Activated T-cell treated with anti-CD3 and anti-CD28 coated beads, Interleukin-2, amount 50 U/mL, for 72 hours (primary cell): ENCODE measurements around the gene TMEM140. TPM values are rescaled to one million over a fixed set of nuclear protein-coding genes. Genes with fewer than 3 reads are reported as not detected.

Source experiments
- ATAC-seq, 2 donors: fragments of 150-1000 bp; cut with Tn5 transposase; replicated peaks in 1 of 2; 2 replicates each; pipeline ENCODE4 v1.10.0; 2021; ENCODE audit warnings: moderate library complexity in 2 of 2, mild to moderate bottlenecking in 1 of 2
- DNase-seq, 2 donors: peaks; one replicate each; pipeline ENCODE4 v3.0.0; 2021 to 2022; ENCODE audit warnings: mixed read lengths in 1 of 2
- H3K27ac Mint-ChIP-seq: one replicate; pipeline ENCODE4 v1.8.0; 2022; ENCODE audit warnings: mild to moderate bottlenecking, moderate library complexity, mixed read lengths
- H3K27me3 Mint-ChIP-seq: one replicate; pipeline ENCODE4 v1.8.0; 2022; ENCODE audit warnings: low read depth, mixed read lengths
- H3K36me3 Mint-ChIP-seq, 2 donors: one replicate each; pipeline ENCODE4 v1.8.0; 2022; ENCODE audit warnings: mixed read lengths in 2 of 2, mild to moderate bottlenecking in 1 of 2; ENCODE audit not compliant: insufficient read depth in 2 of 2
- H3K4me1 Mint-ChIP-seq: one replicate; pipeline ENCODE4 v1.8.0; 2022; ENCODE audit warnings: low read depth, mixed read lengths
- H3K4me3 Mint-ChIP-seq, 2 donors: one replicate each; pipeline ENCODE4 v1.8.0; 2022; ENCODE audit warnings: mild to moderate bottlenecking in 2 of 2, mixed read lengths in 2 of 2, moderate library complexity in 2 of 2
- H3K9me3 Mint-ChIP-seq, 2 donors: one replicate each; pipeline ENCODE4 v1.8.0; 2022; ENCODE audit warnings: mixed read lengths in 2 of 2
- total RNA-seq, 2 donors: library from RNA; stranded (reverse); gene quantifications; one replicate each; pipeline ENCODE4 v1.2.3, GENCODE V29; 2022

Gene TMEM140
- total RNA-seq, 2 donors from 2014 or later, result 26.4 to 37.0 TPM

- peaks cover 36% of the 10 kb centered on the region for H3K4me1 Mint-ChIP-seq
- no peak overlapping the region for H3K27ac Mint-ChIP-seq
- DNase-seq, result no peak
- H3K9me3 Mint-ChIP-seq, result no peaks in the 10 kb centered on the region
- H3K27me3 Mint-ChIP-seq, result no peaks in the 10 kb centered on the region
- peak overlapping the region in 1 of 2 donors; percentile 35 for H3K4me3 Mint-ChIP-seq
- no peak for ATAC-seq
- H3K36me3 Mint-ChIP-seq, result peaks cover 3 to 4% of the 10 kb centered on the region in 2 donors
Observed at GRCh38 chr7:135143885-135144668, 3.8 kb upstream of the TMEM140 start.

- DNase-seq (peak in 1 of 2 donors; percentile 37), ATAC-seq (peak; percentile 24 to 39)
- peak overlapping the region; percentile 75 for H3K27ac Mint-ChIP-seq
- peaks cover 66% of the 10 kb centered on the region for H3K4me1 Mint-ChIP-seq
- peaks cover 15 to 22% of the 10 kb centered on the region in 2 donors for H3K36me3 Mint-ChIP-seq
- H3K27me3 Mint-ChIP-seq, result no peaks in the 10 kb centered on the region
- H3K9me3 Mint-ChIP-seq, result peaks cover 0 to 2% of the 10 kb centered on the region in 2 donors
- peak overlapping the region; percentile 81 to 84 for H3K4me3 Mint-ChIP-seq
Observed at GRCh38 chr7:135147341-135147898, 452 bp upstream of the TMEM140 start.

DNA sequence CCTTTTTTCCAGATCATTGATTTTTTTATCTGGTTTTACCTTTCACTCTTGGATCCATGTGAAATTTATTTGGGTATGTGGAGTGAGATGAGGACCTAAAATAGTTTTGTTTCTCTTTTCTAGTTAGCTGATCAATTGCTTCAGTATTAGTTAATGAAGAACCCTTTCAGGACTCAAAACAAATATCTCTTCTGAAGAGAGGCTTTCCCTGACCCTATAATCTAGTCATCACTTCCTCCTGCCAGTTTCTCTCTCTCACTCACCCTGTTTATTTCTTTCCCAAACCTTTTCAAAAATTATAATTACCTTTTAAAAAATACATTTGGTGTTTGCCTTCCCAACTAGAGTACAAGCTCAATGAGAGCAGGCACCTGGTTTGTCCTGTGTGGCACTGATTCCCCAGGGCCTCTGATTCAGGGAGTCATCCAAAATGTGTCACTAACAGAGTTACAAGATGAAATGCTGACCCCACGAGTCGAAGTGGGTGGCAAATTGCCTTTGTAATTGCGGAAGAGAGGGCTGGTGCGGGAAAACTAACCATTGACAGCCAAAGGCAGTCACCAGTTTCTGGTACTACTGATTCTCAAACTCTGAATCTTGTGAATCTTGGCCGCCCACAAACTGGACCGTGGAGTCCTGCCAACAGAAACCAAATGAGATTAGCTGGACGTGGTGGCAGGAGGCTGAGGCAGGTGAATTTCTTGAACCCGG lies 2.4 kb downstream of the TMEM140 start:
- no peak for ATAC-seq
- peak overlapping the region; percentile 81 to 84 for H3K4me3 Mint-ChIP-seq
- no peaks in the 10 kb centered on the region for H3K27me3 Mint-ChIP-seq
- peaks cover 81% of the 10 kb centered on the region for H3K4me1 Mint-ChIP-seq
- no peak for DNase-seq
- peaks cover 32 to 49% of the 10 kb centered on the region in 2 donors for H3K36me3 Mint-ChIP-seq
- H3K27ac Mint-ChIP-seq, result peak overlapping the region; percentile 75
- H3K9me3 Mint-ChIP-seq, result peaks cover 9 to 21% of the 10 kb centered on the region in 2 donors

GRCh38 chr7:135151132-135151531 lies 3.3 kb downstream of the TMEM140 start:
- H3K27ac Mint-ChIP-seq, result no peak overlapping the region
- peak overlapping the region; percentile 81 to 84 for H3K4me3 Mint-ChIP-seq
- H3K9me3 Mint-ChIP-seq, result peaks cover 12 to 24% of the 10 kb centered on the region in 2 donors
- no peak for ATAC-seq
- H3K4me1 Mint-ChIP-seq, result peaks cover 72% of the 10 kb centered on the region
- no peaks in the 10 kb centered on the region for H3K27me3 Mint-ChIP-seq
- peaks cover 35 to 57% of the 10 kb centered on the region in 2 donors for H3K36me3 Mint-ChIP-seq
- DNase-seq, result no peak

- no peaks in the 10 kb centered on the region for H3K27me3 Mint-ChIP-seq
- H3K4me1 Mint-ChIP-seq, result peaks cover 68% of the 10 kb centered on the region
- ATAC-seq, result no peak
Observed at GRCh38 chr7:135151533-135151932, 3.7 kb downstream of the TMEM140 start.

DNA sequence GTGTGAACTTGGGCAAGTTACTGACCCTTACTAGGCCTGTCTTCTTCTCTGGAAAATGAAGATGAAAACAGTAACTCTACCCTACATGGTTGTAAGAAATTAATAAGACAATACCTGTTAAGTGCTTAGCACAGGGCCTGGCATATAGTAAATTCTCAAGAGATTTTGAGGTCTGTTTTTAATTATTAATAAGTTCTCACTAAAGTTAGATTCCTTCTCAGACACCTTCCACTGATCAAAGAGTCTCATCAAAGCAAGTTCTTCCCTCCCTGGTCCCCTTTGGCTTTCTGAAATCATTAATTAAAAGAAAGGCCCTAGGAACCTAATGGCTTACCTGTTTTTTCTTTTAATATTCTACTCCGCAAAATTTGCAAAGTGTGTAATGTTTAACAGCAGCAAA lies 4.6 kb downstream of the TMEM140 start:
- DNase-seq, result no peak
- Mint-ChIP-seq H3K9me3 (peaks cover 21 to 33% of the 10 kb centered on the region in 2 donors), H3K4me1 (peaks cover 68% of the 10 kb centered on the region), H3K27me3 (no peaks in the 10 kb centered on the region), H3K4me3 (no peak overlapping the region), H3K27ac (no peak overlapping the region), H3K36me3 (peaks cover 47 to 70% of the 10 kb centered on the region in 2 donors)
- ATAC-seq, result no peak

More at GRCh38 chr7:135151533-135151932, 3.7 kb downstream of the TMEM140 start:
- no peak for DNase-seq
- Mint-ChIP-seq H3K9me3 (peaks cover 15 to 27% of the 10 kb centered on the region in 2 donors), H3K4me3 (peak overlapping the region; percentile 76 to 84), H3K27ac (no peak overlapping the region), H3K36me3 (peaks cover 38 to 61% of the 10 kb centered on the region in 2 donors)

DNA sequence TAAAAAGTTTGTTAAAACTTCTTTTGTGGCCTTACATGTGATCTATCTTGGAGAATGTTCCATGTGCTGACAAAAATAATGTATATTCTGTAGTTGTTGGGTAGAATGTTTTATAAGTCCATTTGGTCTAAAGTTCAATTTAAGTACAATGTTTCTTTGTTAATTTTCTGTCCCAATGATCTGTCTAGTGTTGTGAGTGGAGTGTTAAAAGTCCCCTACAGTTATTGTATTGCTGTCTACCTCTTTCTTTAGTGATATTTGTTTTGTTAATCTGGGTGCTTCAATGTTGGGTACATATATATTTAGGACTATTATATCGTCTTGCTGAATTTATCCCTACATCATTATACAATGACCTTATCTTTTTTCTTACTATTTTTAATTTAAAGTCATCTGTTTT lies 6.9 kb downstream of the TMEM140 start:
- Mint-ChIP-seq H3K9me3 (peaks cover 23 to 34% of the 10 kb centered on the region in 2 donors), H3K36me3 (peaks cover 46 to 74% of the 10 kb centered on the region in 2 donors), H3K27me3 (no peaks in the 10 kb centered on the region), H3K4me3 (no peak overlapping the region), H3K27ac (no peak overlapping the region), H3K4me1 (peaks cover 76% of the 10 kb centered on the region)
- DNase-seq (no peak), ATAC-seq (no peak)

DNA sequence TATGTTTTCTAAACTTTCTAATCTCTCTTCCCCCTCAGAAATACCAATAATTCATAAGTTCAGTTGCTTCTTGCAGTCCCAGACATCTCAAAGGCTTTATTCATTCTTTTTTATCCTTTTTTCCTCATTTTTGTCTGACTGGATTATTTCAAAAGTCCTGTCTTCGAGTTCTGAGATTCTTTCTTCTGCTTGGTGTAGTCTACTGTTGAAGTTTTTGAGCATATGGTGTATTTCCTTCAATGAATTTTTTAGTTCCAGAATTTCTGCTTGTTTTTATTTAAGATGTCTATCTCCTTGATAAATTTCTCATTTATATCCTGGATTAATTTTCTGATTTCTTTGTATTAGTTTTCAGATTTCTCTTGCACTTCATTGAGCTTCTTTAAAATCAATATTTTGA lies 8.4 kb downstream of the TMEM140 start:
- H3K27ac Mint-ChIP-seq, result peak overlapping the region; percentile 50
- no peak overlapping the region for H3K4me3 Mint-ChIP-seq
- H3K36me3 Mint-ChIP-seq, result peaks cover 42 to 76% of the 10 kb centered on the region in 2 donors
- DNase-seq, result no peak
- H3K27me3 Mint-ChIP-seq, result no peaks in the 10 kb centered on the region
- no peak for ATAC-seq
- H3K9me3 Mint-ChIP-seq, result peaks cover 23 to 34% of the 10 kb centered on the region in 2 donors
- peaks cover 76% of the 10 kb centered on the region for H3K4me1 Mint-ChIP-seq

DNA sequence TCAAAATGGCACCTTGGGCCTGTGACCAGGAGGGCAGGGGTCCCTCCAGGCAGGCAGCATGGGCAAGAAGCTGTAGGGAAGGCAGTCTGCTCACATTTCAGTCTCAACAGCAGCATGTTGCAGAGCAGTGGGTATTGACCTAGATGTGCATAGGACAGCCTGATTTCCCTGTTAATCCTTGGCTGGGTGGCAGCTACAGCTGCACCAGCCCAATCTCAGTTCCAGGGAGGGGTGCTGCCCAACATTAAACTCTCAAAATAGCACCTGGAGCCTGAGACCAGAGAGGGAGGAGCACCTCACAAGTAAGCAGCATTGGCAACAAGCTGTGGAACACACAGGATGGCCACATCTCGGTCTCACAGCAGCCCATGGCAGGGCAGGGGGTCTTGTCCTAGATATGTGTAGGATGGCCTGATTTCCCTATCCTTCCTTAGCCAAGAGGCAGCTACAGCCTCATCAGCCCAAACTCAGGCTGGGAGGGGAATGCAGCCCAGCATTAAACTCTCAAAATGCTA lies 10.3 kb downstream of the TMEM140 start:
- DNase-seq (no peak), ATAC-seq (no peak)
- no peaks in the 10 kb centered on the region for H3K27me3 Mint-ChIP-seq
- H3K36me3 Mint-ChIP-seq, result peaks cover 40 to 80% of the 10 kb centered on the region in 2 donors
- H3K4me1 Mint-ChIP-seq, result peaks cover 79% of the 10 kb centered on the region
- H3K9me3 Mint-ChIP-seq, result peaks cover 22 to 37% of the 10 kb centered on the region in 2 donors
- H3K4me3 Mint-ChIP-seq, result no peak overlapping the region
- no peak overlapping the region for H3K27ac Mint-ChIP-seq

DNA sequence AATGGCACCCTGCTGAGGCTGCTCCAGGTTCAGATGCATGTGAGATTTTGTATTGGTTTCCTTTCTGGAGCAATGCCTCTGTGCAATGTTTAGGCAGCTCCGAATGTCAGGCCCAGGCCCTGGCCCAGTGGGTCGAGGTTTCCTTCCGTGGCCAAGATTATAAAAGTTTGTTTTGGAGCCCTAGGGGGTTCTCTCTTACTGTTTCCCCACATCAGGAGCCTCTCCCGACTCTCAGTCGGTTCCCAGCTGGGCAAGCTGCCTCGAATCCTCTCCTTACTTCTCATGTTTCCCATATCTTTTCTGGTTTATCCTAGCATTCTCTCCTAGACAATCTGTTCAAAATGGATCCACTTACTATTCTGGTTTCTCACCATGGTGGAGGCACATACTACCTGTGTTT lies 11.0 kb downstream of the TMEM140 start:
- Mint-ChIP-seq H3K9me3 (peaks cover 20 to 34% of the 10 kb centered on the region in 2 donors), H3K36me3 (peaks cover 37 to 74% of the 10 kb centered on the region in 2 donors), H3K27ac (peak overlapping the region; percentile 96), H3K4me1 (peaks cover 75% of the 10 kb centered on the region), H3K4me3 (no peak overlapping the region), H3K27me3 (no peaks in the 10 kb centered on the region)
- DNase-seq (no peak), ATAC-seq (no peak)

DNA sequence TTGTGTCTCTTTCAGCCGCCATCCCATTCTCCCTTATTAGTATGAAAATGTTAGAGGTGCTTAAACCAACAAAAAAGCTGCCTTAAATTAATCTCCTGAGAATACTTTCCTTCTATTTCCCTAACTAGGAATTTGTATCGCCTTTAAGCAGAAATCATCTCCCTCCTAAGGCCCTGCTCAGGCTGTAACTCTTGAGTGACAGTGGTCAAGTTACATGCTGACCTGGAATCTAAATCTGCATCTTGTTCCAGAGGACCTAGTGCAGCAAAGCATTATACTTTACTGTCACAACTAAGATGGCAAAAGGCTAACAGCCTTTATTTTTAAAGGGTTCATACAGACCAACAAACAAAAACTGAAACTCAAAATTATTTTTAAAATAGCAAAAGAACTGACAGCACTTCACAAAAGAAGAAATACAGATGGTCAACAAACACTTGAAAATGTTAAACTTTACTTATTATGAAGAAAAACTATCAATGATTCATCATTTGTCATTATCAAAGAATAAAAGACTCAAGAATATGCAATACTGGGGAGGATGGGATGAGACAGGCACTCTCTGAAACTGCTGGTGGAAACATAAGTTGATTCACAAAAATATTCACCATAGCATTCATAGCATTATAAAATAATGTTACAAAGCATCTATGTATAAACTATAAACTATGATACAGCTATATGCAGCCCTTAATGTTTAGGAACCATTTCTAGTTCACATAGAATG lies 11.7 kb downstream of the TMEM140 start:
- peak in 1 of 2 donors; percentile 24 for ATAC-seq
- H3K27ac Mint-ChIP-seq, result peak overlapping the region; percentile 96
- DNase-seq, result no peak
- no peaks in the 10 kb centered on the region for H3K27me3 Mint-ChIP-seq
- peaks cover 31 to 68% of the 10 kb centered on the region in 2 donors for H3K36me3 Mint-ChIP-seq
- H3K4me1 Mint-ChIP-seq, result peaks cover 72% of the 10 kb centered on the region
- peaks cover 18 to 27% of the 10 kb centered on the region in 2 donors for H3K9me3 Mint-ChIP-seq
- H3K4me3 Mint-ChIP-seq, result peak overlapping the region; percentile 23 to 57

GRCh38 chr7:135160098-135160857 lies 12.4 kb downstream of the TMEM140 start:
- no peaks in the 10 kb centered on the region for H3K27me3 Mint-ChIP-seq
- peak overlapping the region; percentile 57 to 58 for H3K4me3 Mint-ChIP-seq
- peak overlapping the region; percentile 96 for H3K27ac Mint-ChIP-seq
- H3K36me3 Mint-ChIP-seq, result peaks cover 28 to 62% of the 10 kb centered on the region in 2 donors
- DNase-seq (no peak), ATAC-seq (peak; percentile 21)
- H3K4me1 Mint-ChIP-seq, result peaks cover 66% of the 10 kb centered on the region
- peaks cover 17 to 21% of the 10 kb centered on the region in 2 donors for H3K9me3 Mint-ChIP-seq
